Skeletal muscle cell (primary cell): ENCODE measurements around the gene SEMA4B.

Experiments
- DNase-seq: peaks from one replicate; pipeline ENCODE4 v3.0.0-alpha.2; 2010; ENCODE audit warnings: low read depth
- H3K4me3 ChIP-seq: 2 replicates; pipeline ENCODE4 v1.5.1; 2011; ENCODE audit warnings: low read depth, mild to moderate bottlenecking, control low read depth, low read length, moderate library complexity

The SEMA4B gene

DNA sequence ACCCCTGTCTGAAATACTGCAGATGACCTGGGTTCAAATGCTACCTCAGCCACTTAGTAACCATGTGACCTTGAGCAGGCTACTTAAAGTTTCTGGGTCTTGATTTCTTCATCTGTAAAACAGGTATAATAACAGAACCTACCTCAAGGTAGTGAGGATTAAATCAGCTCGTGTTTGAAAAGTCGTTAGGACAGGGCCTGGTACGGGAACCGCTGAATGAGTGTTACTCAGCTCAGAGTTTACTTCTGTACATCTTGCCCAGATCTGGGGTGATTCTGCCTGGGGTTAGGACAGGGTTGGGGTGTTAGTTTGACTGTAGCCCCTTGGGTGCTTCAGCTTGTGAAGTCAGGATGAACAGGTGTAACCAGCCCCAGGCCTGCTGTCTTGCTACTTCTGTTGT lies 1.8 kb downstream of the SEMA4B start:
- DNase-seq: no peak
- no peak overlapping the region for H3K4me3 ChIP-seq

DNA sequence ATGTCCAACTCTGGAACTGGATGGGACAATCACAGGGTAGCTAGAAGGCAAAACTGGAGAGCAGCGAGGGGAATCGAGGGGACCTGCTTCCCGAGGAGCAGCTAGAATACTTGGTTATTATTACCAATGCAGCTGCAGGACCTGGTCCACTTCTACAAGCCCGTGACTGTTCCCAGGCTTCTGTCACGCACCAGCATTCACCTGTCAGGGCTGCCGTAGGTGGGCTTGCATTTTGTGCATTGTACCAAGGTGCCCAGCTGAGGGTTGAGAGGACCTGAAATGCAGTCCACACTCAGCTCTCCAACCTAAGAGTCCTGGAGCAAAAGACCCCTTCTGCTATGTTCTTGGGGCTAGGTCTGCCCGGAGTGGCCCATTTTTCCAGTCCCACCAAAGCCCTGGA lies 2.3 kb downstream of the SEMA4B start:
- no peak for DNase-seq
- no peak overlapping the region for H3K4me3 ChIP-seq

DNA sequence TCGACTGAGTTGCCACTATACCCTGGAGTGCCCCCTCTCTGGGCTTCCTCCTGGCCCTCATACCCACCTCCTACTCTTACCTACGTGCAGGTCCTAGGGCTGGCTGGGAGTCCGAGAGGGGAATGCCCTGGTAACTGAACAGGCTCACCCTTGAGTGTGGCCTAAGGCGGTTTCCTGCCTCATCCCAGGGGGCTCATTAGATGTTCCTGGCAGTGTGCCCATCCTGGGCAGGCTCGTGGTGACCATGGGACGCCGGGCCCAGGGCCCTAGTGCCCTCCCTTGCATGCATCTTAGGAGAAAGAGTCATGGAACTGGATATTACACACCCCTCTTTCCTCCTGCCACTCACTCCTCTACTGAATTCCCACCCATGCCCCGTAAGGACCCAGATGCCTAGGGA lies 2.8 kb downstream of the SEMA4B start:
- no peak for DNase-seq
- no peak overlapping the region for H3K4me3 ChIP-seq

DNA sequence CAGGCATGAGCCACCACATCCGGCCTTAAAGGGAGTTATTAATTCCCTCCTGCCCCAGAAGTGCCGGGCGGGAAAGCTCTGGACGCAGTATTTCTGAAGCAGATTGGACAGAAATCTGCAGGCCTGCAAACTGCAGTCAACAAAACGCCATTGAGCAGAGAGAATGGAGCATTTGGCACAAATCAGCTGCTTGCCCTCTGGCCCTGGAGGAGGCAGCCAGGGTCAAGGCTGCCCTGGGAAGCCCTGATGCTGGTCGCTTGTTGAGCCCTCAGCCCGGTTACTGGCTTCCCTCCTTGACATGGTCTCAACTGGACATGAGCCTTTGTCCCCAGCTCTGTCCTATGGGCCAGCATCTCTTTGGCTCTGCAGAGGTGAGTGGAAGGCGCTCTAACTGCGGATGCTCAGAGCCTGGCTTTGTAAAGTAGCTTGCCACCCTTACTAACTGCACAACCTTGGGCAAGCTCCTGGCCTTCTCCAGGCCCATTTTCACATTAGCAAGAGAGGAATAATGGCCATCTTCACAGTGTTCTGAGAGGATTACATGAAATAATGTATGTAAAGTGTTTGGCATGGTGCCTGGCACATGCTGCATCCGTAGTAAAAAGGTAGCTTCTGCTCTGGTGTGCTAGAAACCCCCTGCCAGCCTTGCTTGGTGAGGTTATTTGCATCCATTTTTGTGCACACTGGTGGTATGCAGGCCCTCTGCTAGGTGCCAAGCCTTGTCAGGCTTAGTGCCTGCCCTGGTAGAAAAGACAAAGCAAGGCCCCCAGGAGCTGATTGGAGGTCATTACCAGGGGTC lies 4.1 kb downstream of the SEMA4B start:
- no peak overlapping the region for H3K4me3 ChIP-seq
- no peak for DNase-seq

DNA sequence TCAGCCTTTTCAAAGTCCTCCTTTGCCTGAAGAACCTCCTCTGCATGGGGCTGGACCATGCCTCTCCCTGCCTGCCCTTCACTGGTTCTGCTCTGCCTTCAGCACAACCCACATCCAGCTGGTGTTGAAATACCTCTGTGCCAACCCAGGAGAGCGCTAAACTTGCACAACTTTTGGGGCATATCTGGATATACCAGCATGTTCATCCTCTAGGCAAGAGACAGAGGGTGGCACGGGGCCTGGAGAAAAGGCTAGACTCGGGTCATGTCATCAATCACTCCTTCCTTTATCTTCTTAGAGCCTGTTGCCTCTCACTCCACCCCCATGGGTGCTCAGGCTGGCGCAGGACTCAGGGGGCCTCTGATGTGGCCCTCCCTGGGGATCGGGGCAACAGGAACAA lies 4.8 kb downstream of the SEMA4B start:
- DNase-seq: no peak

DNA sequence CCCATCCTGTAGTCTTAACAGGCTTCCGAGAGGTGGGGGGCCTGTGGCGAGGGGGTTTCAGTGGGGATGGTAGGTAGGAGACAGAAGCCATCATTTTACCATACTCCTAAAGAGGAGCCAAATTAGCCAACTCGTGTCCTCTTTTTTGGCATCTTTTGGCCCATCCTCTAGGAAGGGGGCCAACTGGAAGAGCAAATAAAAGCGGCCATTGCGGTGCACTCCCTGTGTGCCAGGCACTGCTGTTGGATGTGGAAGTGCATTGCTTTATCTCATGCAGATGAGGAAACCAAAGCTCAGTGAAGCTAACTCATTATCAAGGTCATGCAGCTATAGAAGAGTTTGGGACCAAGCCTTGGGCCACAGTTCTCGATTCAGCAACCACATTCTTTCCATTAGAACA lies 6.1 kb downstream of the SEMA4B start:
- no peak for DNase-seq
- H3K4me3 ChIP-seq: no peak overlapping the region

More for the DNA sequence above, 4.8 kb downstream of the SEMA4B start:
- no peak overlapping the region for H3K4me3 ChIP-seq

DNA sequence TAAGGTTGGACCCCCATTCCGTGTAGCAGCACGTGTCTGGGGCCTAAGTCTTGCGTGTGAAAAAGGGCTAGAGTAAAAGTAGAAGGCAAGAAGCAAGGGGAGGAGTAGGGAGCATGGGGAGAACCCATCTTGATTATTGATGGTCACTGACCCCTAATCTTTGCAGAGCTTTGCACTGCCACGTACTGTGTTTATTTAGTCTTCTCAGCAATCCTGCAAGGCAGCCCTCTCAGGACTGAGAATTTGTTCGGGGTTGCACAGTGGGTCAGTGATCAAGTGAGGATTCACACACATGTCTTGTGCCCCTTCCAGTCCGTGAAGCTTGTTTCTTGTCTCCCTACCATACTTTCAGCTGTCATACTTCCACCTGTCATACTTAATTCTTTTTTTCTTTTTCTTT lies 7.2 kb downstream of the SEMA4B start:
- DNase-seq: no peak
- no peak overlapping the region for H3K4me3 ChIP-seq

DNA sequence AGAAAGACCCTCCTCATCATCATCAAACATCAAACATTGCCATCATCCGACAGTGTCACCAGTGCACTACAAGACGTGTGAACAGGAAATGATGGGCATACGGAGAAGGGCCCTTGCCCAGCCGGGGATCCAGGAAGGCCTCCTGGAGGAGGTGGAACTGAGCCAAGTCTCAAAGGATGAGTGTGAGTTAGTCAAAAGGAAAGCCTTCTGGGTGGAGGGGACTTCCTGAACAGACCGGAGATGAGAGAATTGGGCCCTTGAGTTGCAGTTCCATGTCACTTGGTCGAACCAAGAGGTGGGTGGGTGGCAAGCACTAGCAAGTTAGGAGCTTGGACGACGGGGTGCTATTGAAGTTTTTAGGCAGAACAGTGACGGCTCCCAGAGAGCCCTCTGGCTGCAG lies 8.5 kb downstream of the SEMA4B start:
- no peak for DNase-seq
- H3K4me3 ChIP-seq: no peak overlapping the region

DNA sequence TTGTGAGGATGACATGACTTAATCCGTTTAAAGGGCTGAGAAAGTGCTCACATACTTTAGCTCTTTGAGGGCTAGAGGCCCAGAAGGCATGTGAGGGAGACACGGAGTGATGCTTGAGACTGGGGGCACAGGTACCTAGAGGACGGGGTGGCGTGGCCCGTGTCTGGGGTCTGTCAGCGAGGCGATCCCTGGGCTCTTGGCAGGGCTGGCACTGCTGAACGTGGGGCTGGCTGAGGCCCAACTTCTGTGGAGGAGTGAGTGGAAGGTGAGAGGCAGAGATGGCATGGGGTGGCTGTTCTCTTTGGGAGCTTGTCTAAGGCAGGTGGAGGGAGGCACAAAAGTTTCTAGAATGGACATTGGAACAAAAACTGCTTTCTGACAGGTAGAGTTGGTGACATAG lies 9.5 kb downstream of the SEMA4B start:
- no peak for DNase-seq

DNA sequence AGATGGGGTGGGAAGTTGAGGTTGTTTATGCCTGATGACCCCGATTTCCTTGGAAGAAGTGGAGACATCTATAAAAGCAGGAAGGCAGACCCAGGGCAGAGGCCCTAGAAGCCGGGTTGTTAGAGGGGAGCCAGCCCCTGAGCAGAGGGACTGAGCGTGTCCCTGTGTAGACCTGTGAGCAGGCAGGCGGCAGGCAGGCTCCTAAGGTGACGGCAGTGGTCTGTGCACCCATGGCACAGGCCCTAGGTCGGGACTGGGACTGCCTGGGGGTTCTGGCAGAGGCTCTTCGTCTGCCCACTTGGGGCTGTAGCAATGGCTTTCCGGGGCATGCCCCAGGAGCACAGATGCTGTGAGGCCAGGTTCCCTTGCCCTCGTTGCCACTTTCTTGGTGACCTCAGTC lies 9.9 kb downstream of the SEMA4B start:
- no peak for DNase-seq
- no peak overlapping the region for H3K4me3 ChIP-seq

More for the DNA sequence above, 9.5 kb downstream of the SEMA4B start:
- H3K4me3 ChIP-seq: no peak overlapping the region

DNA sequence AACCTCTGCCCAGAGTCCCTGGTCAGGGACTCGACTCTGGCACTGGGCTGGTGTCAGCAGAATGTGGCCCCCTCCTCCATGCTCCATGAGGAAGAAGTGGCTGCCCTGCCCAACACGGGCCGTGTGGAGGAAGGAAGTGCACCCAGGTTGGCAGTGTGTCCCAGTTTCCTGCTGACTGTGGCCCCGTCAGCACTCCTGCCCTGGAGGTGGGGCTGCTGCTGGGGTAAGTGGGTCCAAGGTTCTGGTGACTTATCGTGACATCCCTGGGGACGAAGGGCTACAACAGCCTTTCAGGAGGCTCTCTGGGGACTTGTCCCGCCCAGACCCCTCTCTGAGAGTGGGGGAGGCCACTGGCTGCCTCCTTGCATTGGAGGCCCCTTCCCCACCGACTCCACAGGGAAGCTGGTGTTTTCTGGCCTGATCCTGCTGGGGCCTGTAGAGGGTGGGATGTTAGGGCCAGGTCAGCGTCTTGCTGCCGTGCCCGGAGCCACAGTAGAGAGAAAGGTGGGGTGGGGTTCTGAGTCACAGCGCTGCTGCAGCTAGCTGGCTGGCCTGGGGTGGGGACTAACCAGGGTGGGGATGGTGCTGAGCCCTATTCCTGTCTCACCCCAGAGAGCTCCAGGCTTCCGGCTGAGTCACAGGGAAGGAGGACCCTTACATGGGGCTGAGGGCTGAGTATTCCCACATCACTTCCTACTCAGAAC lies 10.5 kb downstream of the SEMA4B start:
- no peak for DNase-seq

DNA sequence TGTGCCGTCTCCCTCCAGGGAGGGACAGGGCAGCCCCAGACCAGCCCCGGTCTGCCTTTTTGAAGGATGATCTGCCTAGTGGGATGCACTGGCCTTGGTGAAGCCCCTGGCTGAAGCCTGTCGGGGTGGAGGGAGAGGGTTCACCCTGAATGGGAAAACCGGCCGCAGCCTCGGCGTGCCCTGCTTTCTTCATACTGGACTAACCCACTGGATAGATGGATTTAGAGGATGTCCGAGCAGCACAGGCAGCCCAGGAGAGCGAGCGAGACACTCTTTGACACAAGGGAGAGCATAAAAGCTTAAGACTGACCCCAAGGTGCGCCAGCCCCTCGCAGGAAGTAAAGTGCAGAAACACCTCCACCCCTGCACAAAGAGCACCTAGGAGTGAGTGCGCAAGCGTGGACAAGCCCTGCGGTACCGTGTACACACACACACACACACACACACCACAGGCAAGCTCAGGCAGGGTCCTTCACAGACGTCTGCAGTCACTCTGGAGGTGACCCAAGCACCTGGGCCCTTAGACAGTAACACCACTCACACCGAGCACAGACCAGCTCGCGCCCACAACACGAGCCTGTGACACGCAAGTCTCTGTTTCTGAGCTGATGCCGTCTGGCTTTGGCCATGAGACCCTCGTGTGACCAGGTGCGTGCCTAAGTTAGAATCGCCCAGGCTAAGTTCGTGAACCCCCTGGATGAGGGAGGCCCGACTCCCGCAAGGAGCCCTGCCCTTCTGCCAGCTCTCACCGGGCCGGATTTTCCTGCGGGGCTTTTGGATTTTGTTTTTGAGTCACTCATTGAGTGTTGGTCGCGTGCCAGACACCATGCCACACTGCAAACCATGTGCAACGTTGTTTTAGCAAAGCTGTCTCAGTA lies 11.3 kb downstream of the SEMA4B start:
- H3K4me3 ChIP-seq: no peak overlapping the region
- DNase-seq: no peak

More for the DNA sequence above, 10.5 kb downstream of the SEMA4B start:
- no peak overlapping the region for H3K4me3 ChIP-seq

DNA sequence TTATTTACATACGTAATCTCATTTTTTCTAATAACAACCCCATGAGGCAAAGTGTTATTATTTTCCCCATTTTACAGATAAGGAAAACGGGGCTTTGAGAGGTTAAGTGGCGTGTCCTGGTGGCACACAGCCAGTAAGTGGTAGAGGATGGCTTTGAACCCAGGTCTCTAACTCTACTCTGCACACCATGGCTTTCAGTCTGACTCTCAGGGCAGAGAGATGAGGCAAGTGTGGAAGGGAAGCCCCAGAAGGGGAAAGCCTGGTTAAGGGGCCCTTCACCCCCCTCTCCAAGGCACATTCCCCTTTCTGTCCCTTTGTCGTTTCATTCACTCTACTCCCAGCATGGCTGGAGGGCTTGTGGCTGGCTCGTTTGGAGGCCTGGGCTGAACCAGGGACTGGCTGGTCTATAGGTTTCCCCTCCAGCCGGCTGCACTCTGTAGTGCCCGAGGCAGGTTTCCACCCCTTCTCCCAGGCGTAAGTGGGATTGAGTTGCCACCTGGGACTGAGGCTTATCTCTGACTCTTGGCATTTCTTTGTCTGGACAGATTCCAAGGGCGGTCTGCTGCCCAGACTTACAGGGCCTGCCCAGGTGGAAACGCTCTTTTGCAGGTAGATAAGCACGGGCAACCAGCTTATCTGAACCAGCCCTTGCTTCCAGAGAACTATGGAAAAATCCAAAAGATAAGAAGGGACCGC lies 12.1 kb downstream of the SEMA4B start:
- H3K4me3 ChIP-seq: no peak overlapping the region
- no peak for DNase-seq

DNA sequence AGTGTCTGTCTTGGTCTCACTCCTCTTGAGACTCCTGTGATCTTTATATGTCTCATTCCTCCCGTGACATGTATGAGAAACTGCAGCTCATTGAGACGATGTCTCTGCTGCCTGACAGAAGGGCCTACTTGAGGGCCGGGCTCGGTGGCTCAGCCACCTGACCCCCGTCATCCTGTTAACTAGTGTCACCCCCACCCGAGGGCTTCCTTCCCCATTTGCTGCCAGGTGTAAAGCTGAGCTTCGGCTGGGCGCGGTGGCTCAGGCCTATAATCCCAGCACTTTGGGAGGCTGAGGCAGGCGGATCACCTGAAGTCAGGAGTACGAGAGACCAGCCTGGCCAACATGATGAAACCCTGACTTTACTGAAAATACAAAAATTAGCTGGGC lies 12.7 kb downstream of the SEMA4B start:
- H3K4me3 ChIP-seq: no peak overlapping the region
- DNase-seq: no peak

DNA sequence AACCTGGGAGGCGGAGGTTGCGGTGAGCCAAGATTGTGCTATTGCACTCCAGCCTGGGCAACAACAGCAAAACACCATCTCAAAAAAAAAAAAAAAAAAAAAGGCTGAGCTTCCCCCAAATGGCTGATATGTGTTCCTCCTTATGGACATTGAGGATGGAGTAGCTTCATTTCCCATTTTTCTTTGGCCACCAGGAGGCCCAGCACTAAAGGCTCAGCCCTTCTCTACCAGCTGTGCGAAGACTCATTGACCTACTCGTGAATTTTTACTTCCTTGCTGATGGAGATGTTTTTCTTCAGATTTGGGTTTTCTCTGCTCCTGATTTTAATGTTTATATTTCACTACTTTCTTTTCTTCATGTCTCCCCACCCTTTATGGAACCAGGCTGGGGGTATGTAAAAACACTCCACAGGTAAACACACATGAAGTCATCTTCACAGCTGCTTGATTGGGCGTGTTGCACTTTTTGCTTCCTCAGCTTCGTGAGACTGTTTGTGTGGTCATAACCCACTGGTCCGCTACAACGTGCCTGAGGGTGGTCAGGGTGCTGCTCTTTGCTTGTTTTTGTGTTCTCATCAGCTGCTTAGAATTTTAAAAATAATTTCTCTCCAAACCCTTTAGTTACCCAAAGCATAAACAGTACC lies 13.5 kb downstream of the SEMA4B start:
- no peak overlapping the region for H3K4me3 ChIP-seq
- DNase-seq: no peak

DNA sequence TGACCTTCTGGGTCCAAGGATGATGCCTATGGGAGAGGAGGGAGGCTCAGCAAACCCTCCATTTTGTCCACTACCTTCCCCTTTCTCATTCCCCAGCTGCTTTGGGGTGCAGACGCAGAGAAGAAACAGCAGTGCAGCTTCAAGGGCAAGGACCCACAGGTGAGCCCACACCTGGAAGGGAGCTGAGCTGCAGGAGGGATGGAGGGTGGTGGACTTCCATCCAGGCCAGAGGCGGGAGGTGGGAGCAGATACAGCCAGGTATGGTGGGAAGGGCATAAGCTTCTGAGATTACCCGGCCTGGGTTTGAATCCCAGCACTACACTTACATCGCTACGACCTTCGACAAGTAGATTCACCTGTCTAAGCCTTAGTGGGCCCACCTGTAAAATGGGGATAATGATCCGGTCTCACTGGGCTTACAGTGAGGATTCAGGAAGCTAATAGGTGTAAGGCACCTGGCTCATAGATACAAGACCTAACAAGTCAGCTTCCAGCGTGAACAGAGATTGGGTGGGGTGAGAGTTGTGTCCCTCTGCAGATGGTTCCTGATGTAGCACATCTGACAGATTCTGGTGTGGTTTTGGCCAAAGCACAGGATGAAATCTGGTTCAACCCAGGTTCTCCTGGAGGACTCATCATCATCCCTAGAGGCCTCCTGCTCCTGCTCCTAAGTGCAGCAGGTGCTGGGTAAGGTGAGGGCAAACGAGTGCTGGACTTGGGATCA lies 16.7 kb downstream of the SEMA4B start:
- no peak for DNase-seq

DNA sequence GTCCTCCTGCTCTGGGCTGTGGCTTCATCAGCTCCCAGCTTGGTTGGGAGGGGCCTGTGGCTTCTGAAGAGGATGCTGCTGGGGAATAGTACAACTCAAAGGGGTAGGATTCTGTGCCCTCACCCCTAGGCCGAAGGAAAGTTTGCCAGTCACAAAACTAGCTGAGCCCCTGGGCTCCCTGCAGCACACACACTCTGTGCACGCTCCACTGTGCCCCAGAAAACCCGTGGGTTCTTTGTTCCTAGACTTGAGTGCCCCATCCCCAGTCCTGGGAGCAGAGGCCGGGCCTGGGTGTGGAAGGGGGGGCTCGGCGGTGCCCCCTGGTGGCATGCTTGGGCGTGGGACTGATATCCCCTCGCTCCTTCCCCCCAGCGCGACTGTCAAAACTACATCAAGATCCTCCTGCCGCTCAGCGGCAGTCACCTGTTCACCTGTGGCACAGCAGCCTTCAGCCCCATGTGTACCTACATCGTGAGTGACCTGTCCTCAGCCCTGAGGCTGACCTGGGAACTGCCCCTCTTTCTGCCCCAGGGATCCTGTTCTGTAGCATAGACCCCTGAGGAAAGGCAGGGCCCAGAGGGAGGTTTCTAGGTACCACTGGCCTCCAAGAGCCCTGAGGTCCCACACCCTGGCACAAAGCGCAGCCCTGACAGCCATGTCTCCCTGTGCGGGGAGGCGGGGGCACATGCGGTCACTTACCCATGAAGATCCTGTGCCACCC lies 18.5 kb downstream of the SEMA4B start:
- DNase-seq: no peak

More for the DNA sequence above, 16.7 kb downstream of the SEMA4B start:
- H3K4me3 ChIP-seq: no peak overlapping the region

More for the DNA sequence above, 18.5 kb downstream of the SEMA4B start:
- H3K4me3 ChIP-seq: no peak overlapping the region
